Hepatocyte (in vitro differentiated cells): Measurements from ENCODE around the gene LUC7L2. TPM values are rescaled to one million over a fixed set of nuclear protein-coding genes. Genes with fewer than 3 reads are reported as not detected.
"Not testable (repeated sequence)": the region's sequence is repeated elsewhere in the genome, so short reads cannot be mapped to it uniquely, and the experiment has no call there.

Source experiments
- DNase-seq: peaks from one replicate; pipeline ENCODE4 v3.0.0-alpha.2; 2016; ENCODE audit warnings: low spot score
- H2AFZ ChIP-seq: fragments of 200-600 bp; sonication (generic); 2 replicates; pipeline ENCODE4 v1.6.0; 2016; ENCODE audit warnings: antibody characterized with exemption, mild to moderate bottlenecking
- H3K27ac ChIP-seq: fragments of 200-600 bp; sonication (generic); 2 replicates; pipeline ENCODE4 v1.5.1; 2016; ENCODE audit warnings: mild to moderate bottlenecking
- H3K27me3 ChIP-seq: fragments of 200-600 bp; sonication (generic); 2 replicates; pipeline ENCODE4 v1.6.1; 2016
- H3K36me3 ChIP-seq: fragments of 200-600 bp; sonication (generic); replicated peaks from 2 replicates; pipeline ENCODE4 v1.5.1; 2016; ENCODE audit warnings: low read depth; ENCODE audit not compliant: insufficient read depth
- H3K4me1 ChIP-seq: fragments of 200-600 bp; sonication (generic); 2 replicates; pipeline ENCODE4 v1.5.1; 2016; ENCODE audit warnings: mild to moderate bottlenecking, moderate library complexity; ENCODE audit not compliant: insufficient read depth
- H3K4me2 ChIP-seq: fragments of 200-600 bp; sonication (generic); 2 replicates; pipeline ENCODE4 v1.6.0; 2016
- H3K4me3 ChIP-seq: fragments of 200-600 bp; sonication (generic); 2 replicates; pipeline ENCODE4 v1.5.1; 2016; ENCODE audit warnings: mild to moderate bottlenecking
- H3K79me2 ChIP-seq: fragments of 200-600 bp; sonication (generic); 2 replicates; pipeline ENCODE4 v1.6.0; 2017; ENCODE audit warnings: mild to moderate bottlenecking
- H3K9me2 ChIP-seq: fragments of 200-600 bp; sonication (generic); replicated peaks from 2 replicates; pipeline ENCODE4 v1.6.0; 2017; ENCODE audit warnings: mild to moderate bottlenecking; ENCODE audit not compliant: insufficient read depth
- H3K9me3 ChIP-seq: fragments of 200-600 bp; sonication (generic); 2 replicates; pipeline ENCODE4 v1.5.1; 2016; ENCODE audit warnings: low read depth, mild to moderate bottlenecking
- H4K20me1 ChIP-seq: fragments of 200-600 bp; sonication (generic); 2 replicates; pipeline ENCODE4 v1.6.0; 2016; ENCODE audit warnings: mild to moderate bottlenecking; ENCODE audit not compliant: insufficient read depth, poor library complexity, severe bottlenecking
- EZH2 ChIP-seq: fragments of 200-600 bp; sonication (generic); IDR thresholded peaks from 2 replicates; pipeline ENCODE4 v1.6.1; 2016; ENCODE audit warnings: antibody characterized with exemption, mild to moderate bottlenecking, borderline replicate concordance
- EZH2phosphoT487 ChIP-seq: fragments of 200-600 bp; sonication (generic); IDR thresholded peaks from one replicate; pipeline ENCODE4 v1.6.1; 2018; ENCODE audit warnings: antibody characterized with exemption, mild to moderate bottlenecking, low read depth, moderate library complexity; ENCODE audit not compliant: unreplicated experiment, severe bottlenecking
- WGBS: methylation state at CpG from one replicate; pipeline ENCODE4 v1.1.6; 2016; ENCODE audit warnings: low lambda C conversion rate; ENCODE audit errors: missing lambda C conversion rate; 5-methylcytosine and 5-hydroxymethylcytosine counted together
- polyA plus RNA-seq: library from polyadenylated mRNA; unstranded; fragments of >200 nt; fragmentation: Nextera tagmentation; extraction: Ambion mirVana; gene quantifications from 2 replicates; pipeline ENCODE4 v1.2.1, GENCODE V29; 2016
- total RNA-seq: library from RNA; depleted of rRNA; stranded (reverse); fragments of >200 nt; gene quantifications from 2 replicates; pipeline ENCODE4 v1.2.3, GENCODE V29; 2014
- TF ChIP-seq, protein P1 (sequence below): fragments of 200-600 bp; sonication (generic); IDR thresholded peaks from 2 replicates; pipeline ENCODE4 v1.5.1; 2016; ENCODE audit warnings: antibody characterized with exemption, mild to moderate bottlenecking; ENCODE audit not compliant: poor library complexity

Gene LUC7L2
- total and polyA plus RNA-seq, 2 experiments from 2014 or later = 68.6 to 76.4 TPM

- Histone ChIP-seq H4K20me1 (no peaks in the 10 kb centered on the region), H3K36me3 (no peaks in the 10 kb centered on the region), H3K79me2 (no peaks in the 10 kb centered on the region), H3K9me3 (no peaks in the 10 kb centered on the region), H2AFZ (no peak overlapping the region), H3K9me2 (no peaks in the 10 kb centered on the region), H3K4me2 (no peak overlapping the region), H3K4me1 (no peaks in the 10 kb centered on the region), H3K4me3 (no peak overlapping the region), H3K27ac (no peak overlapping the region), H3K27me3 (no peaks in the 10 kb centered on the region)
- WGBS = 97% methylated on average over 8 of the region's 8 CpGs
- DNase-seq = no peak
- TF ChIP-seq, protein P1, sequence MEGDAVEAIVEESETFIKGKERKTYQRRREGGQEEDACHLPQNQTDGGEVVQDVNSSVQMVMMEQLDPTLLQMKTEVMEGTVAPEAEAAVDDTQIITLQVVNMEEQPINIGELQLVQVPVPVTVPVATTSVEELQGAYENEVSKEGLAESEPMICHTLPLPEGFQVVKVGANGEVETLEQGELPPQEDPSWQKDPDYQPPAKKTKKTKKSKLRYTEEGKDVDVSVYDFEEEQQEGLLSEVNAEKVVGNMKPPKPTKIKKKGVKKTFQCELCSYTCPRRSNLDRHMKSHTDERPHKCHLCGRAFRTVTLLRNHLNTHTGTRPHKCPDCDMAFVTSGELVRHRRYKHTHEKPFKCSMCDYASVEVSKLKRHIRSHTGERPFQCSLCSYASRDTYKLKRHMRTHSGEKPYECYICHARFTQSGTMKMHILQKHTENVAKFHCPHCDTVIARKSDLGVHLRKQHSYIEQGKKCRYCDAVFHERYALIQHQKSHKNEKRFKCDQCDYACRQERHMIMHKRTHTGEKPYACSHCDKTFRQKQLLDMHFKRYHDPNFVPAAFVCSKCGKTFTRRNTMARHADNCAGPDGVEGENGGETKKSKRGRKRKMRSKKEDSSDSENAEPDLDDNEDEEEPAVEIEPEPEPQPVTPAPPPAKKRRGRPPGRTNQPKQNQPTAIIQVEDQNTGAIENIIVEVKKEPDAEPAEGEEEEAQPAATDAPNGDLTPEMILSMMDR = no peak
- TF ChIP-seq EZH2 = no peak
- no peak for TF ChIP-seq EZH2phosphoT487
Observed at GRCh38 chr7:139456511-139456910, 96.8 kb downstream of the LUC7L2 start.

DNA sequence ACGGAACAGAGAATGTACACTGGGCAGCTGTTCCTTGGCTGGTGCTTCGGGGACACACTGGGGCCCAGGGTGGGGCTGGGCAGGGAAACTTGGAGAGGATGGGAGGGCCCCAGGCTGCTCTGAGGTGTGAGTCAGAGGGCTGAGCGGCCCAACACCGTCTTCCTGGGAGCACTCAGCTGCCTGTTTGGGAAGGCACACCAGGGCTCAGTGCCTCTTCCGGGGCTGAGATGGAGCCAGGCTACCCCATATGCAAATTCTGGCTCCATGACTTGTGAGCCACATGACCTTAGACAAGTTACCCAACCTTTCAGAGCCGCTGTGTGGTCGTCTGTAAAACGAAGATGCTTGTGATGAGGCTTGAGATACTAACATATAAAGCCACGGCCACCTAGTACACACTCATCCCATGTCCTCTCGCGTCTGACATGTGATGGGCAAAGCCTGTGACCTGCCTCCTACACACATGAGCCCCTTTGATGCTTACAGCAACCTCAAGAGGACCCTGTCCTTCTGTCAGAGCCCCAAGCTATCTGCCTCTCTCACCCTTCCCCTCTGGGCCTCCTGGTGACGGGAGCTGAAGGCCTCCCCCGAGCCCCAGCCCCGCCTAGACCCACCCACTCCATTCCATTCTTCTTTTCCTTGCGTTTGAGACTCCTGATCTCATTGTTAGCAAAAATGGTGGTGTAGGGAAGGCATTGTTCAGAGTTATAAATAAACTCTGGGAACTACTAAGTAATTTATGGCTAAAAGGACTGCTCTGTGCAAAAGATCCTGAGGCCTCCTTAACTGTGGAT lies 97.7 kb downstream of the LUC7L2 start:
- Histone ChIP-seq H4K20me1 (no peaks in the 10 kb centered on the region), H3K9me2 (no peaks in the 10 kb centered on the region), H3K36me3 (no peaks in the 10 kb centered on the region), H3K4me1 (no peaks in the 10 kb centered on the region), H3K9me3 (no peaks in the 10 kb centered on the region), H3K4me3 (no peak overlapping the region), H2AFZ (no peak overlapping the region), H3K79me2 (no peaks in the 10 kb centered on the region), H3K27me3 (no peaks in the 10 kb centered on the region), H3K27ac (no peak overlapping the region), H3K4me2 (no peak overlapping the region)
- 74% methylated on average over 12 of the region's 15 CpGs for WGBS
- TF ChIP-seq EZH2phosphoT487 = no peak
- TF ChIP-seq, protein P1 = no peak
- no peak for TF ChIP-seq EZH2
- DNase-seq = peak; percentile 20

DNA sequence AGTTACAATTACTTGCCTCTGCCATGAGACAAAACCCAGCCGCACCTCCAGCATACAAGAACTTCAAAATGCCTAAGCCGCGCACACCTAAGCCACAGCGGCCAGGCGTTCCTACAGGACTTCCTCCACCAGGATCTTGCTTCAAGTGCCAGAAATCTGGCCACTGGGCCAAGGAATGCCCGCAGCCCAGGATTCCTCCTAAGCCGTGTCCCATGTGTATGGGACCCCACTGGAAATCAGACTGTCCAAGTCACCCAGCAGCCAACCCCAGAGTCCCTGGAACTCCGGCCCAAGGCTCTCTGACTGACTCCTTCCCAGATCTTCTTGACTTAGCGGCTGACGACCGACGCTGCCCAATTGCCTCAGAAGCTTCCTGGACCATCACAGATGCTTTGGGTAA lies 103.7 kb downstream of the LUC7L2 start:
- DNase-seq, H3K27ac ChIP-seq, H3K27me3 ChIP-seq, H3K4me1 ChIP-seq, H3K9me3 ChIP-seq, H3K36me3 ChIP-seq, H3K79me2 ChIP-seq, H2AFZ ChIP-seq, H3K4me3 ChIP-seq, H4K20me1 ChIP-seq, H3K4me2 ChIP-seq, H3K9me2 ChIP-seq: not testable (repeated sequence)
- WGBS = 98% methylated on average over 12 of the region's 12 CpGs

DNA sequence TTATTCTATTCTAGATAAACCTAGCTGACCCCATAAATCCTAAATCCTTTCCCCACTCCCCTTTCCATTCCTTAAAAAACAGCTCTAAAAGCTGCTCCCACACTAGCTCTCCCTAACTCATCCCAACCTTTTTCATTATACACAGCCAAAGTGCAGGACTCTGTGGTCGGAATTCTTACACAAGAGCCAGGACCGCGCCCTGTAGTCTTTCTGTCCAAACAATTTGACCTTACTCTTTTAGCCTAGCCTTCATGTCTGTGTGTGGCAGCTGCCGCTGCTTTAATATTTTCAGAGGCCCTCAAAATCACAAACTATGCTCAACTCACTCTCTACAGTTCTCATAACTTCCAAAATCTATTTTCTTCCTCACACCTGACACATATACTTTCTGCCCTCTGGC lies 104.8 kb downstream of the LUC7L2 start:
- not testable (repeated sequence) for H3K27me3 ChIP-seq, H3K36me3 ChIP-seq, DNase-seq, H3K4me3 ChIP-seq, H3K27ac ChIP-seq, H2AFZ ChIP-seq, H3K9me3 ChIP-seq, H3K4me1 ChIP-seq, H3K4me2 ChIP-seq, H3K79me2 ChIP-seq, H4K20me1 ChIP-seq, H3K9me2 ChIP-seq
- WGBS = 87% methylated on average over 4 of the region's 4 CpGs

DNA sequence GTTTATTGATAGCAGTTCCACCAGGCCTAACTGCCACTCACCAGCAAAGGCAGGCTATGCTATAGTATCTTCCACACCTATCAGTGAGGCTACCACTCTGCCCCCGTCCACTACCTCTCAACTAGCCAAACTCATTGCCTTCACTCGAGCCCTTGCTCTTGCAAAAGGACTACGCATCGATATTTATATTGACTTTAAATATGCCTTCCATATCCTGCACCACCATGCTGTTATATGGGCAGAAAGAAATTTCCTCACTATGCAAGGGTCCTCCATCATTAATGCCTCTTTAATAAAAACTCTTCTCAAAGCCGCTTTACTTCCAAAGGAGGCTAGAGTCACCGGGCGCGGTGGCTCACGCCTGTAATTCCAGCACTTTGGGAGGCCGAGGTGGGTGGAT lies 105.4 kb downstream of the LUC7L2 start:
- not testable (repeated sequence) for H3K4me3 ChIP-seq, H3K79me2 ChIP-seq, H3K27me3 ChIP-seq, H3K9me3 ChIP-seq, H3K4me1 ChIP-seq, H2AFZ ChIP-seq, H4K20me1 ChIP-seq, H3K4me2 ChIP-seq, H3K27ac ChIP-seq, DNase-seq, H3K9me2 ChIP-seq, H3K36me3 ChIP-seq
- WGBS = 95% methylated on average over 10 of the region's 10 CpGs

DNA sequence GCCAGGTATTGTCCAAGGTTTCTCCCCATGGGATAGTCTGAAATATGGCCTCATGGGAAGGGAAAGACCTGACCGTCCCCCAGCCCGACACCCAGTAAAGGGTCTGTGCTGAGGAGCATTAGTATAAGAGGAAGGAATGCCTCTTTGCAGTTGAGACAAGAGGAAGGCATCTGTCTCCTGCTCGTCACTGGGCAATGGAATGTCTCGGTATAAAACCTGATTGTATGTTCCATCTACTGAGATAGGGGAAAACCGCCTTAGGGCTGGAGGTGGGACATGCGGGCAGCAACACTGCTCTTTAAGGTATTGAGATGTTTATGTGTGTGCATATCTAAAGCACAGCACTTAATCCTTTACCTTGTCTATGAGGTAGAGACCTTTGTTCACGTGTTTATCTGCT lies 108.0 kb downstream of the LUC7L2 start:
- not testable (repeated sequence) for H3K4me2 ChIP-seq, H3K27ac ChIP-seq, H2AFZ ChIP-seq, DNase-seq, H3K9me2 ChIP-seq, H3K36me3 ChIP-seq, H3K4me3 ChIP-seq, H4K20me1 ChIP-seq, H3K27me3 ChIP-seq, H3K9me3 ChIP-seq, H3K4me1 ChIP-seq, H3K79me2 ChIP-seq
- WGBS = 58% methylated on average over 7 of the region's 7 CpGs

DNA sequence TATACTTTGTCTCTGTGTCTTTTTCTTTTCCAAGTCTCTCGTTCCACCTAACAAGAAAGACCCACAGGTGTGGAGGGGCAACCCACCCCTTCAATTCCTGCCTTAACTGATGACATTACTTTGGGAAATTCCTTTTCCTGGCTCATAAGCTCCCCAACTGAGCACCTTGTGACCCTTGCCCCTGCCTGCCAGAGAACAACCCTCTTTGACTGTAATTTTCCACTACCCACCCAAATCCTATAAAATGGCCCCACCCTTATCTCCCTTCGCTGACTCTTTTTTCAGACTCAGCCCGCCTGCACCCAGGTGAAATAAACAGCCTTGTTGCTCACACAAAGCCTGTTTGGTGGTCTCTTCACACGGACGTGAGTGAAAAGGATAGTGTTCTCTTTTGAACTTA lies 108.6 kb downstream of the LUC7L2 start:
- not testable (repeated sequence) for H3K4me3 ChIP-seq, H2AFZ ChIP-seq, DNase-seq, H3K27me3 ChIP-seq, H3K79me2 ChIP-seq, H4K20me1 ChIP-seq, H3K27ac ChIP-seq, H3K4me2 ChIP-seq, H3K9me3 ChIP-seq, H3K4me1 ChIP-seq, H3K9me2 ChIP-seq, H3K36me3 ChIP-seq
- WGBS = 80% methylated on average over 5 of the region's 5 CpGs
